ENCODE data around the gene BCL6.

GRCh38 chr3:187759601-187760000 is 14.3 kb upstream of the BCL6 start:
- no peak for TF ChIP-seq POLR2A (IDR thresholded peaks at IDR 0.05)
- TF ChIP-seq CTCF (IDR thresholded peaks at IDR 0.05), result no peak
- TF ChIP-seq EP300 (IDR thresholded peaks at IDR 0.05), result no peak

Data from ovary (tissue), 3 donors.